WTC11 (cell line): ENCODE data around the gene GSTA4.

ENCODE experiments used
- SMAD3 ChIP-seq: sonication (generic); formaldehyde crosslinking; IDR thresholded peaks from 2 replicates; pipeline ENCODE4 v1.8.0; 2022; ENCODE audit warnings: missing genetic modification reagents, mild to moderate bottlenecking, borderline replicate concordance
- TCF7 ChIP-seq: sonication (generic); formaldehyde crosslinking; IDR thresholded peaks from 2 replicates; pipeline ENCODE4 v1.8.0; 2022; ENCODE audit warnings: mild to moderate bottlenecking, low read depth, missing genetic modification reagents, moderate library complexity
- ZBTB21 ChIP-seq: sonication (generic); formaldehyde crosslinking; IDR thresholded peaks from 2 replicates; pipeline ENCODE4 v1.8.1; 2023; ENCODE audit warnings: mild to moderate bottlenecking, missing genetic modification reagents, borderline replicate concordance
- ZNF232 ChIP-seq: sonication (generic); formaldehyde crosslinking; IDR thresholded peaks from 2 replicates; pipeline ENCODE4 v1.8.0; 2022; ENCODE audit warnings: mild to moderate bottlenecking, missing genetic modification reagents
- ZNF263 ChIP-seq: sonication (generic); formaldehyde crosslinking; IDR thresholded peaks from 2 replicates; pipeline ENCODE4 v1.8.1; 2022; ENCODE audit warnings: low read depth, mild to moderate bottlenecking, moderate library complexity, missing genetic modification reagents
- TF ChIP-seq, protein P1 (sequence below): fragments of 200-600 bp; IDR thresholded peaks from 2 replicates; pipeline ENCODE4 v1.8.0; 2022; ENCODE audit warnings: antibody characterized with exemption
- TF ChIP-seq, protein P2 (sequence below): sonication (generic); formaldehyde crosslinking; IDR thresholded peaks from 2 replicates; pipeline ENCODE4 v1.8.0; 2022; ENCODE audit warnings: missing genetic modification reagents
- TF ChIP-seq, protein P3 (sequence below): sonication (generic); formaldehyde crosslinking; conservative IDR thresholded peaks from 2 replicates; pipeline ENCODE4 v1.8.1; 2023; ENCODE audit warnings: mild to moderate bottlenecking, low read depth, missing genetic modification reagents, moderate library complexity
- TF ChIP-seq, protein P4 (sequence below): sonication (generic); formaldehyde crosslinking; IDR thresholded peaks from 2 replicates; pipeline ENCODE4 v1.8.1; 2023; ENCODE audit warnings: mild to moderate bottlenecking, missing genetic modification reagents, moderate library complexity
- TF ChIP-seq, protein P5 (sequence below): sonication (generic); formaldehyde crosslinking; IDR thresholded peaks from 2 replicates; pipeline ENCODE4 v1.8.0; 2023; ENCODE audit warnings: mild to moderate bottlenecking, missing genetic modification reagents

DNA sequence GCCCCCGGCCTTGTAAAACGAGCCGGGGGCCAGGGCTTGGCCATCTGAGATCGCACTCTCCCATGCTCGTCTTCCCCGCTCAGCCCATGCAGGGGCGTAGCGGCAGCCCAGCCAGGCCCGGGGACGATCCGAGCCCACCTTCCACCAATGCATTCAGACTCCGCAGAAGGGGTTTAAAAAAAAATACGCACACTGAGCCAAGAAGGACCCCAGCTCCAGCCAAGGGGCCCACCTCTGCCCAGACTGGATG, 320 bp downstream of the GSTA4 start:
- TF ChIP-seq, protein P1, sequence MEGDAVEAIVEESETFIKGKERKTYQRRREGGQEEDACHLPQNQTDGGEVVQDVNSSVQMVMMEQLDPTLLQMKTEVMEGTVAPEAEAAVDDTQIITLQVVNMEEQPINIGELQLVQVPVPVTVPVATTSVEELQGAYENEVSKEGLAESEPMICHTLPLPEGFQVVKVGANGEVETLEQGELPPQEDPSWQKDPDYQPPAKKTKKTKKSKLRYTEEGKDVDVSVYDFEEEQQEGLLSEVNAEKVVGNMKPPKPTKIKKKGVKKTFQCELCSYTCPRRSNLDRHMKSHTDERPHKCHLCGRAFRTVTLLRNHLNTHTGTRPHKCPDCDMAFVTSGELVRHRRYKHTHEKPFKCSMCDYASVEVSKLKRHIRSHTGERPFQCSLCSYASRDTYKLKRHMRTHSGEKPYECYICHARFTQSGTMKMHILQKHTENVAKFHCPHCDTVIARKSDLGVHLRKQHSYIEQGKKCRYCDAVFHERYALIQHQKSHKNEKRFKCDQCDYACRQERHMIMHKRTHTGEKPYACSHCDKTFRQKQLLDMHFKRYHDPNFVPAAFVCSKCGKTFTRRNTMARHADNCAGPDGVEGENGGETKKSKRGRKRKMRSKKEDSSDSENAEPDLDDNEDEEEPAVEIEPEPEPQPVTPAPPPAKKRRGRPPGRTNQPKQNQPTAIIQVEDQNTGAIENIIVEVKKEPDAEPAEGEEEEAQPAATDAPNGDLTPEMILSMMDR: no peak
- TF ChIP-seq, protein P2, sequence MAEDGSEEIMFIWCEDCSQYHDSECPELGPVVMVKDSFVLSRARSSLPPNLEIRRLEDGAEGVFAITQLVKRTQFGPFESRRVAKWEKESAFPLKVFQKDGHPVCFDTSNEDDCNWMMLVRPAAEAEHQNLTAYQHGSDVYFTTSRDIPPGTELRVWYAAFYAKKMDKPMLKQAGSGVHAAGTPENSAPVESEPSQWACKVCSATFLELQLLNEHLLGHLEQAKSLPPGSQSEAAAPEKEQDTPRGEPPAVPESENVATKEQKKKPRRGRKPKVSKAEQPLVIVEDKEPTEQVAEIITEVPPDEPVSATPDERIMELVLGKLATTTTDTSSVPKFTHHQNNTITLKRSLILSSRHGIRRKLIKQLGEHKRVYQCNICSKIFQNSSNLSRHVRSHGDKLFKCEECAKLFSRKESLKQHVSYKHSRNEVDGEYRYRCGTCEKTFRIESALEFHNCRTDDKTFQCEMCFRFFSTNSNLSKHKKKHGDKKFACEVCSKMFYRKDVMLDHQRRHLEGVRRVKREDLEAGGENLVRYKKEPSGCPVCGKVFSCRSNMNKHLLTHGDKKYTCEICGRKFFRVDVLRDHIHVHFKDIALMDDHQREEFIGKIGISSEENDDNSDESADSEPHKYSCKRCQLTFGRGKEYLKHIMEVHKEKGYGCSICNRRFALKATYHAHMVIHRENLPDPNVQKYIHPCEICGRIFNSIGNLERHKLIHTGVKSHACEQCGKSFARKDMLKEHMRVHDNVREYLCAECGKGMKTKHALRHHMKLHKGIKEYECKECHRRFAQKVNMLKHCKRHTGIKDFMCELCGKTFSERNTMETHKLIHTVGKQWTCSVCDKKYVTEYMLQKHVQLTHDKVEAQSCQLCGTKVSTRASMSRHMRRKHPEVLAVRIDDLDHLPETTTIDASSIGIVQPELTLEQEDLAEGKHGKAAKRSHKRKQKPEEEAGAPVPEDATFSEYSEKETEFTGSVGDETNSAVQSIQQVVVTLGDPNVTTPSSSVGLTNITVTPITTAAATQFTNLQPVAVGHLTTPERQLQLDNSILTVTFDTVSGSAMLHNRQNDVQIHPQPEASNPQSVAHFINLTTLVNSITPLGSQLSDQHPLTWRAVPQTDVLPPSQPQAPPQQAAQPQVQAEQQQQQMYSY (CRISPR knock-in tag): no peak
- TF ChIP-seq ZBTB21 (CRISPR knock-in tag): no peak
- TF ChIP-seq, protein P3, sequence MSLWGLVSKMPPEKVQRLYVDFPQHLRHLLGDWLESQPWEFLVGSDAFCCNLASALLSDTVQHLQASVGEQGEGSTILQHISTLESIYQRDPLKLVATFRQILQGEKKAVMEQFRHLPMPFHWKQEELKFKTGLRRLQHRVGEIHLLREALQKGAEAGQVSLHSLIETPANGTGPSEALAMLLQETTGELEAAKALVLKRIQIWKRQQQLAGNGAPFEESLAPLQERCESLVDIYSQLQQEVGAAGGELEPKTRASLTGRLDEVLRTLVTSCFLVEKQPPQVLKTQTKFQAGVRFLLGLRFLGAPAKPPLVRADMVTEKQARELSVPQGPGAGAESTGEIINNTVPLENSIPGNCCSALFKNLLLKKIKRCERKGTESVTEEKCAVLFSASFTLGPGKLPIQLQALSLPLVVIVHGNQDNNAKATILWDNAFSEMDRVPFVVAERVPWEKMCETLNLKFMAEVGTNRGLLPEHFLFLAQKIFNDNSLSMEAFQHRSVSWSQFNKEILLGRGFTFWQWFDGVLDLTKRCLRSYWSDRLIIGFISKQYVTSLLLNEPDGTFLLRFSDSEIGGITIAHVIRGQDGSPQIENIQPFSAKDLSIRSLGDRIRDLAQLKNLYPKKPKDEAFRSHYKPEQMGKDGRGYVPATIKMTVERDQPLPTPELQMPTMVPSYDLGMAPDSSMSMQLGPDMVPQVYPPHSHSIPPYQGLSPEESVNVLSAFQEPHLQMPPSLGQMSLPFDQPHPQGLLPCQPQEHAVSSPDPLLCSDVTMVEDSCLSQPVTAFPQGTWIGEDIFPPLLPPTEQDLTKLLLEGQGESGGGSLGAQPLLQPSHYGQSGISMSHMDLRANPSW: no peak
- no peak for TF ChIP-seq ZNF232 (CRISPR knock-in tag)
- no peak for TF ChIP-seq TCF7
- TF ChIP-seq, protein P4, sequence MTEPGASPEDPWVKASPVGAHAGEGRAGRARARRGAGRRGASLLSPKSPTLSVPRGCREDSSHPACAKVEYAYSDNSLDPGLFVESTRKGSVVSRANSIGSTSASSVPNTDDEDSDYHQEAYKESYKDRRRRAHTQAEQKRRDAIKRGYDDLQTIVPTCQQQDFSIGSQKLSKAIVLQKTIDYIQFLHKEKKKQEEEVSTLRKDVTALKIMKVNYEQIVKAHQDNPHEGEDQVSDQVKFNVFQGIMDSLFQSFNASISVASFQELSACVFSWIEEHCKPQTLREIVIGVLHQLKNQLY (CRISPR knock-in tag): no peak
- TF ChIP-seq SMAD3 (CRISPR knock-in tag): no peak
- no peak for TF ChIP-seq ZNF263 (CRISPR knock-in tag)
- TF ChIP-seq, protein P5, sequence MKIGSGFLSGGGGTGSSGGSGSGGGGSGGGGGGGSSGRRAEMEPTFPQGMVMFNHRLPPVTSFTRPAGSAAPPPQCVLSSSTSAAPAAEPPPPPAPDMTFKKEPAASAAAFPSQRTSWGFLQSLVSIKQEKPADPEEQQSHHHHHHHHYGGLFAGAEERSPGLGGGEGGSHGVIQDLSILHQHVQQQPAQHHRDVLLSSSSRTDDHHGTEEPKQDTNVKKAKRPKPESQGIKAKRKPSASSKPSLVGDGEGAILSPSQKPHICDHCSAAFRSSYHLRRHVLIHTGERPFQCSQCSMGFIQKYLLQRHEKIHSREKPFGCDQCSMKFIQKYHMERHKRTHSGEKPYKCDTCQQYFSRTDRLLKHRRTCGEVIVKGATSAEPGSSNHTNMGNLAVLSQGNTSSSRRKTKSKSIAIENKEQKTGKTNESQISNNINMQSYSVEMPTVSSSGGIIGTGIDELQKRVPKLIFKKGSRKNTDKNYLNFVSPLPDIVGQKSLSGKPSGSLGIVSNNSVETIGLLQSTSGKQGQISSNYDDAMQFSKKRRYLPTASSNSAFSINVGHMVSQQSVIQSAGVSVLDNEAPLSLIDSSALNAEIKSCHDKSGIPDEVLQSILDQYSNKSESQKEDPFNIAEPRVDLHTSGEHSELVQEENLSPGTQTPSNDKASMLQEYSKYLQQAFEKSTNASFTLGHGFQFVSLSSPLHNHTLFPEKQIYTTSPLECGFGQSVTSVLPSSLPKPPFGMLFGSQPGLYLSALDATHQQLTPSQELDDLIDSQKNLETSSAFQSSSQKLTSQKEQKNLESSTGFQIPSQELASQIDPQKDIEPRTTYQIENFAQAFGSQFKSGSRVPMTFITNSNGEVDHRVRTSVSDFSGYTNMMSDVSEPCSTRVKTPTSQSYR: no peak
